22Rv1 (cell line): Measurements from ENCODE around the gene ST3GAL3.

Experiments used
- H3K27ac ChIP-seq: fragments of 450-650 bp; 2 replicates; pipeline ENCODE4 v1.5.1; 2017
- CTCF ChIP-seq: fragments of 450-650 bp; IDR thresholded peaks from 2 replicates; pipeline ENCODE4 v1.5.1; 2017; ENCODE audit warnings: mild to moderate bottlenecking
- ZFX ChIP-seq: fragments of 450-650 bp; IDR thresholded peaks from 2 replicates; pipeline ENCODE4 v1.6.1; 2017; ENCODE audit warnings: antibody characterized with exemption, borderline replicate concordance

The ST3GAL3 gene

DNA sequence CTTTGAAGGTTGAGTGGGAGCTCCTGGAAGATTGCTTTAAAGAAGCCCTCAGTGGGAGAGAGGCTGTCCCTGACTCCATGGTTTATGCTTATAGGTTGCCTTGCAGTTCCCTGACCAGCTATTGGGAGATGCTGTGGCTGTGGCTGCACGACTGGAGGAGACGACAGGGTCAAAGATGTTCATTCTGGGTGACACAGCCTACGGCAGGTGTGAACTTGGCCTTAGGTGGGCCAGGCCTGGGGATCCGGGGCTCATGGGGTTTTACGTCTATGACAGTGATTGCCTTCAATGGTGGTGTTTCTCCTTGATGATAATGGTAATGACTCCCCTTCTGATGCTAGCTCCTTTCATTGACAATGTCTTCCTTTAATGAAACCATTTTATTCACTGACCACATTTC, 263.2 kb downstream of the ST3GAL3 start:
- peak overlapping the region; percentile 30; the same call in 1 of the 2 replicates for H3K27ac ChIP-seq

DNA sequence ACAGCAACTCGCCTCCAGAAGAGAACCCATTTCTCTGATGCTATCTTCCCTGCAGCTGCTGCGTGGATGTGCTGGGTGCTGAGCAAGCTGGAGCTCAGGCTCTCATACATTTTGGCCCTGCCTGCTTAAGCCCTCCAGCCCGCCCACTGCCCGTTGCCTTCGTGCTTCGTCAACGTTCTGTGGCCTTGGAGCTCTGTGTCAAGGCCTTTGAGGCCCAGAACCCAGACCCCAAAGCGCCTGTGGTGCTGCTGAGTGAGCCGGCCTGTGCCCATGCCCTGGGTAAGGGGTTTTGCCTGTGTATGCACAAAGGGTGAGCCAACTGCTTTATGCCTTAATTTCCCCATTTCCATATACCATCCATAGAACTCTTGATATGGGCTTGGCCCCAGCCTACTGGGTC, 263.6 kb downstream of the ST3GAL3 start:
- TF ChIP-seq ZFX (no peak), CTCF (no peak)
- H3K27ac ChIP-seq: no peak overlapping the region

More for the DNA sequence above, 263.2 kb downstream of the ST3GAL3 start:
- TF ChIP-seq ZFX (no peak), CTCF (no peak)

DNA sequence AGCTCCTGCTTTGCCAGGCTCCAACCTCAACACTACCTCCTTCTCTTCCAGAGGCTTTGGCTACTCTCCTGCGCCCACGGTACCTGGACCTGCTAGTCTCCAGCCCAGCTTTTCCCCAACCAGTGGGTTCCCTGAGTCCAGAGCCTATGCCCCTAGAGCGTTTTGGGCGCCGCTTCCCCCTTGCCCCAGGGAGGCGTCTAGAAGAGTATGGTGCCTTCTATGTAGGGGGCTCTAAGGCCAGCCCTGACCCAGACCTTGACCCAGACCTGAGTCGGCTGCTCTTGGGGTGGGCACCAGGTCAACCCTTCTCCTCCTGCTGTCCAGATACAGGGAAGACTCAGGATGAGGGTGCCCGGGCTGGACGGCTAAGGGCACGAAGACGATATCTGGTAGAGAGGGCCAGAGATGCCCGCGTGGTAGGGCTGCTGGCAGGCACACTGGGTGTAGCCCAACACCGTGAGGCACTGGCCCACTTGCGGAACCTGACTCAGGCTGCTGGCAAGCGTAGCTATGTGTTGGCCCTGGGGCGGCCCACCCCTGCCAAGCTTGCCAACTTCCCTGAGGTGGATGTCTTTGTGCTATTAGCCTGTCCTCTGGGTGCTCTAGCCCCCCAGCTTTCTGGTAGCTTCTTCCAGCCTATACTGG, 264.1 kb downstream of the ST3GAL3 start:
- no peak for TF ChIP-seq ZFX
- no peak for TF ChIP-seq CTCF
- H3K27ac ChIP-seq: no peak overlapping the region

DNA sequence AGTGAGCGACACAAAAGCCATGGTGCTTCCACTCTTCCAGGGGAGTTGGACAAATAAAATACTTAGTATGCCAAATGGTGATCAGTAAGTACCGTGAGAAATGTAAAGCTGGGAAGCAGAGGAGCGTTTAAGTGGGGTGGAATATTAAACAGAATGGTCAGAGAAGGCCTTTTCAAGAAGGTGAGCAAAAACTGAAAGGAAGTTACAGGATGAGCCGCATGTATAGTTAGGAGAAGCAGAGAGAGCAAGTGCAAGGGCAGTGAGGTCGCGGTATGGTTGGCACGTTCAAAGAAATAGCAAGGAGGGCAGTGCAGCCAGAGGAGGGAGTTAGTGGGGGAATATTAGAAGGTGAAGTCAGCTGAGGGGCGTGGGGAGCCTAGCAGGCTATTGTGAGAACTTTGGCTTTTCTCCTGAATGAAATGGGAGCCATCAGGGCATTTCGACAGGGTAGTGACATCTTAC, 266.7 kb downstream of the ST3GAL3 start:
- peak overlapping the region; percentile 94 for H3K27ac ChIP-seq
- no peak for TF ChIP-seq CTCF
- no peak for TF ChIP-seq ZFX

GRCh38 chr1:43974443-43975248, 267.3 kb downstream of the ST3GAL3 start, which contains the start of gene ATP6V0B:
Gene ATP6V0B (plus strand): TSS chr1:43974960. CDS start chr1:43975041, 81 bp downstream.
- TF ChIP-seq ZFX (no peak), CTCF (no peak)
- peak within 1 kb of the TSS; percentile 94 for H3K27ac ChIP-seq

DNA sequence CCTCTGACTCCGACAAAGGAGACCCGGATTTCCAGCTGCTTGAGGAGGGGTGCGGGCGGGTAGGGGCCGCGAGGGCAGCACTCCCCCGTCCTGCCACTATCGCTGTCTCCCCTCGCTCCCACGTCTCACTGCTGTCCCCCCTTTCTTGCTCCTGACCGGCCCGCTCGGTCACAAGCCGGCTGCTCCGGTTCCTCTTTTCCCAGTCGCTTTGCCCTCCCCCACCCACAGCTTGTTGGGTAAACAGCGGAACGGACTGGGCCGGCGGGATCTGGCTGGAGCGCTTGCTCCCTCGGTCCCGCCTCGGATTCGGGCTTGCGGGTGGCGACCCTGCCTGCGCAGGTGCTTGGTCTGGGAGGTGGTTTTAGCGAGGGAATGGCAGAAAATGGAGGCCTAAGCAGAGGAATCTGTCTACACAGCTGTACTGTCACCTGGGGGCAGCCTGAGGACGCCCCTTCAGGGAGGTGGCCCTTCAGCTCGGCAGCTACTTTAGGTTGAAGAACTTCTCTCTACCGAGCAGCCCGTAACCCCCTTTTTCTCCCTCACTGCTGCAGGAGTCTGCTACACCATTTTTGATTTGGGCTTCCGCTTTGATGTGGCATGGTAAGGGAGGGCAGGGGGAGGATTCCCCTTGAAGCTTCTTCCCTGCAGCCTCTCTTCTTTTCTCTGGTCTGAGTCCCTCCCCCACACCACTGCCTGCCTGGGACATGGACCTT, 268.1 kb downstream of the ST3GAL3 start:
- peak overlapping the region; percentile 94 for H3K27ac ChIP-seq
- TF ChIP-seq CTCF: no peak
- no peak for TF ChIP-seq ZFX
